SH-SY5Y (cell line): ENCODE results near the gene CUBN.
A peak's percentile ranks its signal among the peaks of the same experiment; 100 is the strongest.

ENCODE experiments used
- GATA2 ChIP-seq: IDR thresholded peaks from 2 replicates; pipeline ENCODE4 v1.6.1; 2011; ENCODE audit warnings: mild to moderate bottlenecking, low read depth, low read length
- GATA3 ChIP-seq: IDR thresholded peaks from 2 replicates; pipeline ENCODE4 v1.6.1; 2011; ENCODE audit warnings: low read depth, mild to moderate bottlenecking, low read length, moderate library complexity

Gene CUBN

DNA sequence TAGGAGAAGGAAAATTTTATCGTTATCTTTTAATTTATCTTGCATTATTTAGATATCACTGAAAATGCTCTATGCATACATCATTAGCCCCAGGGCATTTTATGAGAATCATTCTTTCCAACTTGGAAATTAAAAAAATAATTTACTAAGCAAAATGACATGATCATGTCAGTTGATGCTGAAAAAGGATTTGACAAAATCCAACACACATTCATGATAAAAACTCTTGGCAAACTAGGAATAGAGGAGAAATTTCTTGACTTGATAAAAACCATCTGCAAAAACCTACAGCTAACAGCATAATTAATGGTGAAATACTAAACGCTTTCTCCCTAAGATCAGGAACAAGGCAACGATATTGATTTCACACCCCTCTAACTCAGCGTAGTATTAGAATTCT is 272.2 kb downstream of the CUBN start:
- TF ChIP-seq GATA2 (no peak), GATA3 (peak; percentile 34; the same call in 1 of the 2 replicates)

DNA sequence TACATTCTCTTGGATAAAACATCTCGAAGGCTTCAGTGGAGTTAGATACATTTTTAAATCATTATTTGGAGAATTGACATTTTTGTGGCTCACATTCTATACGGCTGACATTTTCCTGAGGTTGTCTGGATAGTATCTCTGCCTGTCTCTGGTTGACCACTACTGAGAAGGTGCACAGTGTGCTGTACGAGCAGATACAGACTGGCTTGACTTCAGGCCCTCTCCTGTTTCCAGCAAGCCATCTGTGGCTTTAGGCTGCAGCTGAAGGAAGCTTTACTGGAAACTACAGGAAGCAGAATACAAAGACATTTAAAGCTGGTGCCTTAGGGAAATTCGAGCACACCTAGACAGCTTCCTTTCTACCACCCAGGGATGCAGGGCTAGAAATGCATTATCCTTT is 273.0 kb downstream of the CUBN start:
- TF ChIP-seq GATA3: no peak; the same call in none of the 2 replicates
- TF ChIP-seq GATA2: peak; percentile 57

DNA sequence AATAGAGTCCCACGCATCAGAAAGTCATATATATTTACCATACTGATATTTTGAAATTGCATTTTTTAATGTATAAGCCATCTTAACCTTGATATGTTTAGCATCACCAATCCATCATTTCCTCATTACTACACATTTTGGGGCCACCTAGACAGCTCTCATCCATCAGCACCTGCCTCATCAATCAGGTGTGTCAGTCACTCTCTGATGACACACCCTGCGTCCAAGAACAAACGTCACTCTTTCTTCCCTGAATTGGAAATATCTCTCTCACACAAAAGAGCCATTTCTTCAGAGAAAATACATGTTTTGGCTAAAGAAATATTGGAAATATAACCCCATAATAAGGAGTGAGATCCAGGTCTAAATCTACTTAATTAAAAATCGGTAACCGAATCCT is 273.5 kb downstream of the CUBN start:
- no peak for TF ChIP-seq GATA3
- TF ChIP-seq GATA2: no peak

DNA sequence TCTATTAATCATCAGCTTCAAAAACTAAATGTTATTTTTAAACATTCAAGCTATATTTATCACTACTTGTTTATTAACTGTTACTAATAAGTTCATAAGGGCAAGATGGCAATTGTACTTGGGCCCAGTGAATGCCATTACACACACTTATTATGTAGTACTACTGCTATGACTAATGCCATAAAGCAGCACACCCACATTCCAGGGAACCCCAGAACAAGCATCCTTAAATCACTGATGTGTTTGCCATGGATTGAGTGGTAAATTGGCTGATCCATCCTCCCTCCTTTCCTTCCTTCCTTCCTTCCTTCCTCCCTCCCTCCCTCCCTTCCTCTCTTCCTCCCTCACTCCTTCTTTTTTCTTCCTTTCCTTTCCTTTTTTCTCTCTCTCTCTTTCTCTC is 275.0 kb downstream of the CUBN start:
- no peak for TF ChIP-seq GATA3
- no peak for TF ChIP-seq GATA2

DNA sequence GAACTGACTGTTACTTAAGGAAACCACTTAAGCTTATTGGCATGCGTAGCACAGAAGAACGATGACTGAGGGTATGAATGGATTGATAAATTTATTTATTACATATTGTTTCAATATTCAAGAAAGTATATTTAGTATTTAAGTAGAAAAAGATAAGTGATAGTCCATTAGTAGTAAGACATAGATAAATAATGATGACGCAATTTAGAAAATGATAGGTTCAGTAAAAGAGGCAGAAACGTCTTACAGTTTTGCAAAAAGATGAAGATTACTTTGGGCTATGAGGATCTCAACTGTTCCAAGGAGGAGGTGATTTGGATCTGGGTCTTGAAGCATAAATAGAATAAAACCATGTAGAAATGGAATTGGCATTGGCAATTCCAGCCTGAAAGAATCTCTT is 275.8 kb downstream of the CUBN start:
- TF ChIP-seq GATA2 (no peak), GATA3 (no peak)

DNA sequence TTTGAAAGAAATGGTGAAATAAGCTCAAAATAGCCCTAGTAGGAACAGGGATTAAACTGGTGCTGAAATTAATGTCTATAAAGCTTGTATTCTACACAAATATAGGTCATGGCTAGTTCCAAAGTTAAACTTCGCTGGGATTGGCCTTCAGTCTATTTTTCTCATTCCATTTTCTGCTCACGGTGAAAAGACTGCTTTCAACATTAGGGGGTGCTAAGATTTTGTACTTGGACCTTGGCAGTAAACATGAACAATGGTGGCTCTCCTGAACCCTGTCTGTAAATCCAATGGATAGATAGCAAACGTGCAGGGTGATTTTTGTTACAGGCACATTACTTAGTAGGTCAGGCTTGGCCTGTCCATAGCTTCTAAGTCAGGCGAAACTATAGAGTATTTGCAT is 276.4 kb downstream of the CUBN start:
- no peak for TF ChIP-seq GATA3
- TF ChIP-seq GATA2: no peak

DNA sequence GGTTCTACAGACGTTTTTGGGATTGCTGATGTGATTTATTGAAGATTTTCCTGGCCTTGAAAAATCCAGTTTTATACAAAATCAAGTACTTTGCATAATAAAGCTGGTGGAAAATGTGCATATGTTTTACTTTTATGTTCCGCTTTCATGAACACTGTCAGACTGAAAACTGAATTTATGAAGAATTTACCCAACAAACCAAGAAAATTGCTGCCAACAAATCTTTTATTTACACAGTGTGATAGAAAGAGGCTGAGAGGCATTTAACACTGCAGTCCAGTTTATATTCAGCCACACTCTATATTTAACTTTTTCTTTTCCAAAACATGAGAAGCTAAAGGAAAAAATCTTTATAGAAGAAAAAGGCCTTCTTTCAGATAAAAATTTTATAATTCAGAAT is 277.0 kb downstream of the CUBN start:
- no peak for TF ChIP-seq GATA3
- no peak for TF ChIP-seq GATA2

DNA sequence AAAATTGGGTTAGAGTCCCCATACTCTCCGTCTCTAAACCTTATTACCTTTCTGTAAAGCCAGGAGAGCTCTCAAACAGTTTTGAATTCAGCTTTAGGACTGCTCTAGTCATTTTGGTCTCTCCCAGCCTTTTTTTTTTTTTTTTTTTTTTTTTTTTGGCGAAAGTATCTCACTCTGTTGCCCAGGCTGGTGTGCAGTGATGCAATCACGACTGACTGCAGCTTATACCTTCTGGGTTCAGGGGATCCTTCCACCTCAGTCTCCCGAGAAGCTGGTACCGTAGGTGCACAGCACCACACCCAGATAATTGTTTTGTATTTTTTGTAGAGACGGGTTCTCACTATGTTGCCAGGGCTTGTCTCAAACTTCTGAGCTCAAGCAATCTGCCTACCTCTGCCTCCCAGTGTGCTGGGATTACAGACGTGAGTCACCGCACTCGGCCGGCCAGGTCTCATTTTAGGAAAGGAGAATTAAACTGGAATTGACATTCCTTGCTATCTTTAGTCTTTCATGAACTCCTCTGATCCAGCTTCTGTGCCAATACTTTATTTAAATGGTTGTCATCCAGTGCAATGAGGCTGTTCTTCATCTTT is 281.0 kb downstream of the CUBN start:
- TF ChIP-seq GATA2: no peak
- no peak for TF ChIP-seq GATA3

DNA sequence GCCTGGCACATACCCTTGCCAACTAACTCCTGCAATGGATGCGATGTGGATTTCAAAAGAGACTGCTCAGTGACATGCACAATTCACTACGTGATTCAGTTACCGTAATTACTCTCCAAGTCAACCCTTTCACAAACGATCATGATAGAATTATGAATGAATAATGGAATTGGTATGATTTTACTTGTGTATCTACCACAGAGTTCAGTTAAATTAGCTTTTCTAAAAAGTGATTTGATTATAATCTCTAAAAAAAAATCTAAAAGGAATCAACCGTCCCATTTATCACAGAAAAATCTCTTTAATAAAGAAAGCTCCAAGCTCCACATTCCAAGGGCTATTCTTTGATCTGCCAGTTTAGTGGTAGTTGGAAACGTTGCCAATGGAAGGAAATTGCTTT is 282.0 kb downstream of the CUBN start:
- no peak for TF ChIP-seq GATA2
- TF ChIP-seq GATA3: no peak

DNA sequence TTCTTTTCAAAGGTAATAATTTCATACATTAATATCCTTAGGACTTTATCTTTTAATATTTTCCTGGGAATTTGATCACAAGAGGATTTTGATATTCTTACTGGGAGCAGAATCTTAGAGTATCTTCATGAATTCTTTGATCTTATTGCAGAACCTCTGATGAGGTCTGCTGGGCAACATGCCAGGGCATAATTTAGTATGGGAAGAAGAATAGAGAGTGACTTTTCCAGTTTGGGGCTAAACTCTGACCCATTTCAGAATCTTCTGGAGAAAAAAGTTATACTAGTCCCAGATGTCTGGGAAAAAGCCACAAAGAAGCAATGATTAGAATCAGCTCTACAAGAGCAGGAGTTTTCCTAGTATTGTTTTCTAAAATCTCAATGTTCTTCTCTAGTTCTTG is 284.4 kb downstream of the CUBN start:
- TF ChIP-seq GATA3 (no peak), GATA2 (no peak)

DNA sequence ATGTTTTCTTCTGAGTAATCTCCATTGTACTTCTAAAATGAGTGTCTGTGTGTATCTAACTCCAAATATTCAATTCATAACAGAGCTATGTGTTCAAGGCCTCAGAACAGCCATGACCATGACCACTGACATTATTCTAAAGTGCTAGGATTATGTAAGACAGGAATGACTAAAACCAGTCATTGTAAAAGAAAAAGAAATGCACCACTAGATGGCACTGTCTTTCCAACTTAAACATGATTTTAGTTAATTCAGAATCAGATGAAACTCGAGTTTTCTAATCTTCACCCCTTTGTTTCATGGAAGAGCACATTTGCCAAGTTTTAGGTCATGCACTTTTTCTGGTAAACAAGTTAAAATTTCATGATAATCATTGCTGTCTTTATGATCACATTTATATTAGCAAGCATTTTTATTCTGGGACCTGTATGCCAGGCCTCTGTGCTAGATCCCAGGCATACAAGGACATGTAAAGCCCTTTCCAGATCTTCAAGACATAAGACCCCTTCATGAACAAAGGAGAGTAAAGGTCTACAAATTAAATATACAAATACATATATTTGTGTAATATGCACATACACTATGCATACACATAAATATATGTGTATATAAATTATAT is 286.2 kb downstream of the CUBN start:
- no peak for TF ChIP-seq GATA2
- TF ChIP-seq GATA3: no peak

DNA sequence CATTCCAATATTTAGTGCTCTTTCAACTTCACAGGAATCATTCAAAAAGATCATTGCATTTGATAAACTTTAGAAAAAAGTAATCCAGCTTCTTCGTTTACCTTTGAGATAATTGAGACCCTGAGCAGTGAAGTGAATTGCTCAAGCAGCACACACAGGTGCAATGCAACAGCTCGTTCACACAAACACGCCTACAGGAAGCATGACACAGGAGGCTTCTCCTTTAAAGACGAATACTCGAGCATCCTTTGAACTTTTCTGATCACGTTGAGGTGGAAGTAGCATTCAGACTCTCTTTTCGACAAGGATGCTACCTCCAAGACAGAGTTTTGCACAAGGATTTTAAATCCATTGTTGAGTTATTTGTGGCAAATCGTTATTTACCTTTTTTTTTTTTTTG is 294.4 kb downstream of the CUBN start:
- TF ChIP-seq GATA3 (no peak), GATA2 (no peak)

DNA sequence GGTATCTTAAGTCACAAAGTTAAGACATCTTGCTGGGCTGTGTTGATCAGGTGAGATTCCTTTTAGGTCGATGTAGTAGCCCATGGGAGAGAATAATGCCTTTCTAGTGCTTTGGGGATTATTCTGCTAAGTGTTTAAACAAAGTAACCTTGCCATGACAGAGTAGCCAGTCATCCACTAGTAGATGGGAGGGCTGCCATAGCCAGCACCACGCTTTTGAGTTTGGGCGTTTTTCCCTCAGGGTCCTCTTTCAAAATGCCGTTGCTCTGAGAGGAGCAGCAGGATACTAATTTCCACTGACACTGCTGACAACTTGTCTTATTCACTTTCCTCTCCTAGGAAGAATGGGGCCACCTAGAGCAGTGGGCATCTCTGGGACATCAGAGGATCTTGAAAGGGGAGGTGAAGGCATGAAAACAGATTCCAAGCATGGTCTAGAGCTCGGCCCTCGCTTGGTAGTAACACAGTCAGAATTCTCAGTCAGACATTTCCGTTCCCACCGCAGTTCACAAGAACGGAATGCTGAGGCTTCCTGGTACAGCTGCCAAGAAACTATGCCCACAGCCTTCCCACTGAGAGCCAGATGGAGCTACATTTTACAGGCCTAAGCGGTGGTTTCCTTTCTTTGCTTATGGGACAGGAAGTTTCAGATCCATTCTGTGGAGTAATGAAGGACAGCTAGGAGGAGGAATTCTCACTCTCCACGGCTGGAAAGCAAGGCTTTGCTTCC is 297.1 kb downstream of the CUBN start:
- no peak for TF ChIP-seq GATA2
- no peak for TF ChIP-seq GATA3

DNA sequence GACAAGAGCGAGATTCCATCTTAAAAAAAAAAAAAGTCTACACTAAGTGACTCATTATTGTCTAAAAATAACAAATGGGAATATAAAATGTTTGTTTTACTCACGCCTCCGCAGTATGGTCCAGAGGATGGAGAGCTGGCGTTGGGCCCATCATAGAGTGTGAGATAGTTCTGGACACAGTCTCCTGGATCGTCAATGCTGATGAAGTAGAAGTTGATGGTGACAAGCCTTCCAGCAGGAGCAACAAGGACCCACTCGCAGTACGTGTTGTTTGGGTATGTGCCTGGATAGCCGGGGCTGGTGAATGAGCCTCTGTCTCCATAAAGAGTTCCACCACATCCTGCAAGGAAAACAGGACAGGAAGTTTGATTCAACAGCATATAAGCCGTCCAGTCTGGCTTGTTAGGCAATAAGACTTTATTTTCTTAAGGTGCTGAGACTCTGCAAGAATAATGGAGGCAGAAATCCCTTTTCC is 300.9 kb downstream of the CUBN start:
- no peak for TF ChIP-seq GATA2
- TF ChIP-seq GATA3: no peak

DNA sequence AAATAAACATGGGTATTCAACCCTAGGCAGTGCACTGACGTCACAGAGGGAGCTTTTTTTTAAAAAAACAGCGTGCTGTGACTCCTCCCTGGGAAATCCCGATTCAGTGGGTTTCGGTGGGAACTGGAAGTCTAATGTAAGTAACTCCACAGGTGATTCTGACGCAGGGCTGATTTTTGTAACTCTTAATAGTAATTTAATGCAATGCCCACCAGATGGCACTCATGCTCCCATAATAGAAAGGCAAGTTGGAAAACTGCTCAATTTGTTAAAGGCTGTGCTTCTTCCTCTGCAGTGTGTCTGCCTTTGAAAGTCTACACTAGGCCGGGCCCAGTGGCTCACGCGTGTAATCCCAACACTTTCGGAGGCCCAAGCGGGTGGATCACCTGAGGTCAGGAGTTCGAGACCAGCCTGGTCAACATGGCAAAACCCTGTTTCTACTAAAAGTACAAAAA is 301.5 kb downstream of the CUBN start:
- TF ChIP-seq GATA3: no peak
- no peak for TF ChIP-seq GATA2
